HG03521 (cell line): Measurements from ENCODE around the gene DRC3.

ENCODE experiments used
- ATAC-seq: cut with Tn5 transposase; IDR thresholded peaks from one replicate; pipeline ENCODE4 v1.9.1; 2021; ENCODE audit warnings: mild to moderate bottlenecking, moderate library complexity; ENCODE audit not compliant: unreplicated experiment

The DRC3 gene

DNA sequence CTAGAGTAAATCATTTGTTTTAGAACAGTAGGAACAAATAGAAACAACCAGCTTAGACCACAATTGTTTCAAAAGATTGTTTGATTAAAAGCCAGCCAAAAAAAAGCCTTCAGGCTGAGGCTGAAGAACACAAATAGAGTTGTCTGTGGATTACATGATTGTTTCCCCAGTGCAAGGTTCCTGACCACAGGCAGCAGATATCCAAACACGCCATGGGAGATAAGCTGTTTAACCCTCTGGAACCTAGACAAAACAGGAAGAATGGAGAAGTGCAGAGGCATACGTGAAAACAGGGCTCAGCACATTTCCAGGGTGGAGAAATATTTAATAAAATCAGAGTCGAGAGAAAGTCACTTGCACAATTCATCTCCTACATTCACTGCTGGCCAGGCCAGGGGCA lies 45.3 kb downstream of the DRC3 start:
- no peak for ATAC-seq

DNA sequence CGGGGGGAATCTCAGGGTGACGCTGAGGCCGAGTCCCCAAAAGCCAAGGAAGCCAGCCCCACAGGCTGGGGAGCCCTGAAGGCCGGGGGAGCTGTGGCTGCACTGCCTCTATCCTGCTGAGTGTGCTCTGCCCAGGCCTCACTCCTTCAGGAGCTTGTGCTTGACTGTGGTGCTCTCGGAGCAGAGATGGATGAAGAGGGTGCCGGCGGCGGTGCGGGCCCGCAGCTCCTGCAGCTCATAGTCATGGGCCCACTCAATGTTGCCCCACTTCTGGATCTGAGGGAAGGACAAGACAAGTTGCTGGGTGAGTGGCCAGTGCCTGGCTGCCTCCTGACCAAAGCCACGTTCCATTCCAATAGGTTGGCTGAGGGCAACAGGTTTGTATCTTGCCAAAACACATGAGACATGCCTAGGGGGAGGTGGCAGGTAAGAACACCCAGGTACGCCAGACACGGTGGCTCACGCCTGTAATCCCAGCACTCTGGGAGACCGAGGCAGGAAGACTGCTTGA lies 45.8 kb downstream of the DRC3 start:
- ATAC-seq, result no peak

DNA sequence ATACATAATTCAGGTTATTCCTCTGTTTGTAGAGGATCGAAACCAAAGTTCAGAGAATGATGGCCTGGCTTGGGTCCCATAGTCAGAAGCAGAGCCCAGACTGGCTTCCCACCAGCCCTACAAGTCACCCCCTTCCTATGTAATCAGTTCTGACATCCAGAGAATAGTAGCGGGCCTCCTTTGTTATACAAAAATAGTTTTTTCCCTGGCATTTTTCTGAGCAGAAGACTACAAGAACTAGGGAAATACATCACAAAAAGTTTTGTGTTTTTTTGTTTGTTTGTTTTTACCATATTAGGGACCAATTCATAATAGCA lies 47.1 kb downstream of the DRC3 start:
- ATAC-seq, result no peak

DNA sequence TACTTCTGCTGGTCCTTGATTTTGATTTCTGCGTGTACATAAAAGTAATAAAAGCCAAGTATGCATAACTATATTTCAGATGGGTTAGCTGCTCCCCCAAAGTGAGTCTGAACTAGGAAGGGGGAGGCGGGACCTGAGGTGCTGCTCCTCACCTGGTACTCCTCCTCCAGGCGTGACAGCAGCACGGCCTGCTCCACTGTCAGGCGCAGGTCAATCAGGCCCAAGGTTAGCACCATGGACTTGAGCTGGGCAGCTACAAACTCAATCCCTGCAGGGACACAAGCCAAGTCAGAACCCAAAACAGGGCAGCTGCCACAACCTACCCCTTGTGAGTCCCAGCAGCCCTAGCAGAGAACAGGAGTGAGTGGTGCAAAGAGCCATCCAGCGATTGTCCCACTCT lies 48.3 kb downstream of the DRC3 start:
- ATAC-seq, result no peak

DNA sequence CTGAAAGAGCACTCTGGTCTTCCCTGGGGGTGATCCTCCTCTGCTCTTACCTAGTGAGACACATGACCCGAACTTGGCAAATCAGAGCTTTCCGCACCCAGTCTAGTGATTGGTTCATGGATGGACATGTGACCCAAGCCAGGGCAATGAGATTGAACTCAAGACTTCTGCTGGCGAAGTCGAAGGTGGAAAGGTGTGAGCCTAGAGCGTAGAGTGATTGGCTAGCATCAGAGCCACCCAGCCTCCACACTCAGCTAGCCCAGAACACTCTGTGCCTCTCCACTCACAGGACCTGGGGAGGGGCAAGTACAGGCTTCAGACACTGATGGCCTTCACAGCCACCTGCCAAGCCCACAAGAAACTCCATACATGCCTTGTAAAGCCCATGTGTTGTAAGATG lies 48.7 kb downstream of the DRC3 start:
- ATAC-seq, result no peak

DNA sequence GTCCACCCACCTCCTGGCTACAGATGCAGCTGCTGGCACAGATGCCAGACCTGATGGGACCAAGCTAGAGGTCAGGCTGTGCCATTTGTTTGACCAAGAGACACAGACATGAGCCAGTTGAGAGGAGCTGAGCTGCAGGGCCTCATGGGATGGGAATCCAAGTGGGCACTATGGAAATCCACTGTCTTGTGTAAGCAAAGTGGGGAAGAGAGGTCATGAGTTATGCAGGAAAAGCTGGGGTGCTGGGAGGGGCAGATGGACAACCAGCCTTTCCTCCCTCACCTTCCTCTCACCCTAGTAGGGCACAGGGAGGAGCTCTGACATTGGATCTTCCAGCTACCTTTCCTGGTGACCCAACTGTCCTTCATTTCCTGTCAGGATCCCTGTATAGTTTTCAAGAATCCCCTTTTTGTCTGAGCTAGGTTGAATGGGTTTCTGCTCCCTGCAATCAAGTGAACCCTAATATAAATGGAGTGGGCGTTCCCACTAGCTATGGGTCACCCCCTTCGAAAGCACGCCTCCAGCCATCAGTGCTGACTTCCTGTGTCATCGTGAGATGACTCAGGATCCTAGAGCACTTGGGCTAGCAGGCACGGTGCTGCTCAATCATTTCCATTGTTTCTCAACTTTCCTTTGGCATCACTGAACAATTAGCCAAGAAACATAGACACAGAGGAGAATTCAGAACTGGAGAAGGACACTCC lies 52.7 kb downstream of the DRC3 start:
- ATAC-seq, result peak; percentile 62

DNA sequence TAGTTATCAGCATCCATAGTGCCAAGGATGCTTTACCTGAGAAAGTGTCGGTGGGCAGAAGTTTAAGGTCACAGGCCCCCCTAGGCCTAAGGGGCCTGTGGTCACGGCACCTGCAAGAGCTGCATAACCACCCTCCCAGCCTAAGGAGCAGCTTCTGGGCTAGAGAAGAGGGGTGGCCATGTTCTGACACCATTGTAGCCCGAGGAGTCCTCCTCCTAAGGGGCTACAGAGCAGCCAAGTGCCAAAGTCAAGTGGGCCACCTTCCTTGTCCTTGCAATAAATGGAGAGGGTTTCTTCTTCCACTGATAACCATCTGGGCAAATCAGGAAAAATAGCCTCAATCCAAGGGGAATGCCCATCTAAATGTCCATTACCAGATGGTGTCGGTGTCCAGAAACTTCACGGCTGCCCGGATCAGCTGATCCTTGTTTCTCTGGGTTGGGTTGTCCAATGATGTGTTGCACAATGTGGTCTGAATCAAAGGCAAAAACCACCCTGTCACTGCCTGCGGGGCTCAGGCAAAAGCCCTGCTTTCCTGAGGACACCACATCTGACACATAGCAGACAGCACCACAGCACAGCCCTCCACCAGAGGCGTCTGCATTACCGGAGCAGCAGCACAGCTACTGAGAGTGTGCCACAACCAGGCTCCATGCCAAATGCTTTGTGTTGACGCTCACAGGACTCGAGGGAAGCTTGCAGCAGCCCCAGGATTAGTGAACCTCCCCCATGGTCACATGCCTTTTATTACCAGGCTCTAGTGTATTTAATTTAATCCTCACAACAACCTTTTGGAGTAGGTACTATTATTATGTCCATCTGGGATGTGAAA lies 53.5 kb downstream of the DRC3 start:
- no peak for ATAC-seq

DNA sequence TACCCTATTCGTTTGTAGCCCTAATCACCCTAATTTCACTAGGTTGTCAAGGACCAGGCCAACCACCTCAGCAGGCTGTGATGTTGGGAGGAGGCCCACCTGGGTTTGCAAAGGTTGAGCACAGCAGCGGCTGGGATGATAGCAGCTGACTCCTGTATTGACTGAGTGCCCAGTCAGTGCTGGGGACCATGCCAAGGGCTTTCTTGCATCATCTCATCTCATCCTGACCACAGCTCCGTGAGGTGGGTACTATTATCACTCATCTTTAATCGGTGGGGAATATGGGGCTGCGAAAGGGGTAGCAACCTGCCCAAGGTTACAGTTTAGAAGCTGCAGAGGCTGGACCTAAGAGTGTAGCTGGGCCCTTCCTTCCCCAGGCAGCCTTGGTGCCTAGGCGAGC lies 54.6 kb downstream of the DRC3 start:
- ATAC-seq, result no peak

DNA sequence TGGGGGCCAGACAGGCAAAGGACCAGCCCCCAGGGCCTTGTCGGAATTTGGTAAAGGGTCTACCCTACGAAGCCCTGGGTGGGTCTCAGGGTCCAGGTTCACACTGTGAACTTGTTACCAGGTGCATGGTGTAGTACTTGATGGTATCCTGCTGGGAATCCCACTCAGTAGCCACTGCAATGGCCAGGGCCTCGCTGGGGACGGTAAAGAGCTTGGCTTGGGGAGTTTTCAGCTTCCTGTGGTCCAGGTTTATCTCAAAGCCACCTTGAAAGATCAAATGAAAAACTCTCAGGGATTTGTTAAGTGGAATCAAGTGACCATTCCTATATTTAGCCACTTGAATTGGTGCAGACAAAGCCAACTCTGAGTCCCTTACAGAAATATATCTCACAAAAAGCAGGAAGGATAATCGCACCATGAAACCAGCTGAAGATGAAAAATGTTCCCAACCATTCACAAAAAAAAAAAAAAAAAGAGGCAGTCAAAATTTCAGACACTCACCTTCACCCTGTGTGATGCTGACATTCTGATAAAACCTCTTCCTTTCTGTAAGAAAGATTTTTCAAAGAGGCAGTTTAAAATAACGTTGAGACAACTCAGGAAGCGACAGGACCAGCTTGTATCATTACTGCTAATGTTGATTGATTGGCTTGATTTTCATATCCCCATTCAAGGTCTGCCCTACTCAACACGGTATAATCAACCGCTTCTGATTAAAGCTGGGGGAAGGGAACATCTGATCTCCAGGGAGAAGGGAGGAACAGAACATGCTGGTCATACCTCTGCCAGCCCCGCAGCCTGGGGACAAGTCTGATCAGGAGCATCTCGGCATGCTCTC lies 55.7 kb downstream of the DRC3 start:
- ATAC-seq, result no peak

DNA sequence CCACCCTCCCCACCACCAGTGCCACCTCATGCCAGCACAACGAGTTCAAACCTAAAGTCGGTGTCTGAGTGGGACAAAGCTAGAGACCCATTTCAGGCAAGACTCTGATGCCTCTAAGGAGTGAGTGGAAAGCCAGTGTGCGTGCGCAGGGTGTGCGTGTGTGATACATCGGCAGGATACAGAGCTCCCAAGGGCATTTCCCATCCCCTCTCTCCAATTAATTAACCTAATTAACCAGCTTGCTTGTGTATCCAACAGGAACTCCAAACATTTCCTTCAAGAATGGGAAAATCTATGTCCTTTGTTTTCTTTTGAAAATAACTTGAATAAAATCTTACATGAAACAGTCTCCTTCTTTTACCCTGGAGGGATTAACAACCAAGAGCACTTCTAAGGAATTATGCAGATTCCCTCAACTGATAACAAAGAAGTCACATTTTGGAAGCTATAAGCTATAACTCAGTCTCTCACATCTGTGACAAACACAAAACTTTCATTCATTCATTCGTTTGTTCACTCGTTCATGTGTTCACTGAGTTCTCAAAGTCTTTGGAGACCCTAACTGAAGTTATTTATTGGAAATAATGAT lies 56.4 kb downstream of the DRC3 start:
- ATAC-seq, result no peak

DNA sequence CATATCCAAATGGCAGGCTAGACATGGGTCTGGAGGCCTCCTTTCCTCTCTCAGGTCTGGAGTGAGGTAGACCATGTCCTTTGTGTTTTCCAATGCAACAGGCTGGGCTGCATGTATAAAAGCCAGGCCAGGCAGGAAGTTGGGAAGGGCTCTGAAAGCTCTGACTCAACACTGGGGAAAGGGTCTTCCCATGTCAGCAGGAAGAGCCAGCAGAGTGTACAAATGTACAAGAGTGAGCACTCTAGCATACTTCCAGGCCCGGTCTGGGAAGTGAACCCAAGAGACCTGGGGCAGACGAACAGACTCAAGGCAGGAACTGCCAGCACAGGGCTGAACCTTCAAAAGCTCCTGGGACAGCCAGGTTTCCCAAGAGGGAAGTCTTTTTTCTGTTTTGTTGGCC lies 59.3 kb downstream of the DRC3 start:
- no peak for ATAC-seq

DNA sequence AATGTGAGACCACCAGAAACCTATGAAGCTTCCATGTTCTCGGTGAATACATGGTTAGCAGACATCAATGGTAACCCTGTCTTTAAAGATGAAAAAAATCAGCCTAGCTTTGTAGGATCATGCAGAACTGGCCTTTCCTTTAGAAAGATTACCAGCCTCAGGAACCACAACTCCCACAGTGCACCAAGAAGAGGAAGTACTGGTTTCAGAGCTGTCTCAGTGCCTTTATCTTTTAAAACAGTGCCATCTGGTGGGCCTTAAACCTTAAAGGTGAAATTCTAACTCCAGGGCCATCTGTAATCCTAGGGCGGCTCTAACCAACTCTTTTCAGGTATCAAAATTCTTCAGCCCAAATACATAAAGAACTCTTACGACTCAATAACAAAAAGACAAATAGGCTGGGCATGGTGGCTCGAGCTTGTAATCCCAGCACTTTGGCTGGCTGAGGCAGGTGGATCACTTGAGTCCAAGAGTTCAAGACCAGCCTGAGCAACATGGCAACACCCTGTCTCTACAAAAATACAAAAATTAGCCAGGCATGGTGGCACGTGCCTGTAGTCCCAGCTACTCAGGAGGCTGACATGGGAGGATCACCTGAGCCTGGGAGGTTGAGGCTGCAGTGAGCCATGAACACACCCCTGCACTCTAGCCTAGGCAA lies 60.9 kb downstream of the DRC3 start:
- ATAC-seq, result peak; percentile 63

DNA sequence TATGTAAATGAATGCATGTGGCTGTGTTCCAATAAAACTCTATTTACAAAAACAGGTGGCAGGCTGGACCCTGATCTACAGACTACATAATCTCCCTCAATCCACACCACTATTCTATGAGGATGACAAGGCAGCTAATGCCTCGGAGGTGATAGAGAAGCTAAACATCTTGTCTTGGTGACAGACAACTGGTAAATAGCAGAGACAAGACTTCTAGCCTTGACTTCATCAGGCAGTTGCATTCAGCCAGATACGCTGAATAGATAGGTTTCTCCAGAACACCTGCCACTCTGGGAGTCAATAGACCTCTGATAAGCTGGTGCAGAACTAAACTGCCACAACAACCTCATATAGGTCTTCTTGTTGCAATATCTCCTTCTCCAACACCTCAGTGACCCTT lies 63.0 kb downstream of the DRC3 start:
- ATAC-seq, result no peak

DNA sequence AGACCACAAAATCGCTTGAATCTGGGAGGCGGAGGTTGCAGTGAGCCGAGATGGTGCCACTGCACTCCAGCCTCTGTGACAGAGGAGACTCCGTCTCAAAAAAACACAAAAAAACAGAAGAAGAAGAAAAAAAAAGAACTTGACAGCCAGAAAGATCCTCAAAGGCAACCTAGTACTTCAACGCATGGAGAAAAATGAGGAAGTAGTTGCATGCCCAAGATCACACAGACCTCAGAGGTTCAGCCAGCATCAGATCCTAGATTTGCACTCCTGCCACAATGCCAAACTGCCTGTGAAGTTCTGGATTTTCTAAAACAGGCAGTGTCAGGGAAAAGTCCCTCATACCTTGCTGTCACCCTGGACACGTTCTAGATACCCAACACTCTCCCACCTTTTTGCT lies 64.8 kb downstream of the DRC3 start:
- ATAC-seq, result no peak

DNA sequence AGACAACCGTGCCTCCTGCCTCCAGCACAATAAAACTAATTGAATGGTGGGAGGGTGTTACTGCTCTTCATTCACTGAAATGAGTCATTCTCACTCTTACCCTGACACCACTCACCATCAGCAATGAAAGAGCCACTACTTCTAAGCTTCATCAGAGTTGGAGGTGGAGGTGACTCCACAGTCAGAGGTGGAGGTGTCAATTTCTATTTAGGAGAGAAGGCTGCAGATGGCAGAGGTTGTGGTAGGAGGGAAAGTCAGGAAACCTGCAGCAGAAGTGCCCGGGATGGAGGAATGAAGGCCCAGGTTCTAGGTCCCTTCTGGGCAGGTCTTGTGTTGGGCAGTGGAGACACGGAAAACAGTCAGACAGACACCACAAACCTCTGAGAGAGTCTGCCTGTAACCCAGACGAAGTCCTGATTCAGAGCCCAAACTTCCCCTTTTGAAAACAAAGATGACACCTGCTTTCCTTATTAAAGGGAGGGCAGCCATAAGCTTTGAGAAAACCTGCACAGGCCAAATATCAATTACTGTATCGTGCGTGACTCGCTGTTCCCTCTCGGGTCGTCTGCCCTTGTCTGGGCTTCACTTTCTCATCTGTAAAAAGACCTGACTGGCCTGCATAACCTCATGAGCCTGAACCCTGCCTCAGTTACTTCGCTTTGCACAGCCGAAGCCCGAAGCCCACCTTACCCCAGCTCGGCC lies 65.6 kb downstream of the DRC3 start:
- ATAC-seq, result no peak

DNA sequence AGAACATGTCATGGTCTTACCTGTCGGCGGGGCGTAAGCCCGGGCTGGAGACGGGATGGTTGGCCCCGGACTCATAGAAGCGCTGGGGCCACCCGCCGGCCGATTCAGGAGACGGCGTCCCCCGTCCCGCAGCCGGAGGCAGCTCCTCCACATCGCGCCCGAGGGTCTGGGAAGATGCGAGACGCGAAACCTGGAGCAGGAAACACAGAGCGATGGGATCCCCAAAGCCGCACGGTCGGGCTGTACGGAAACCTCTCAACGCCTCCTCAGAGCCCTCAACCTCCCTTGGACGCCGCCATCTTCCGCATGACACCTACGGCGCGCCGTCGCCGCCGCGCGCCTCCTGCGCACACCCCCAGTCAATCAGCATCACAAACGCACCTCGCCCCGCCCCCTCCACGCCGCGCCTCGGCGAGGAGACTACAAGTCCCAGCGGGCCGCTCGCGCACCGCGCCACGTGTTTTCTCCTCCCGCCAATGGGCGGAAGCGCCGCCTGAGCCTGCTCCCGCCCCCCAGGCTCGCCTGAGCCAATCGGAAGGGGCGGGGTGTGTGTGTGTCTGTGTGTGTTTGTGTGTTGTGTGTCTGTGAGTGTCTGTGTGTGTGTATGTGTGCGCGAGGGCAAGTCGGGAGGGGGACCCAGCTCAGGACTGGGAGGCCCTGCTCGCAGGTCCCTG lies 66.3 kb downstream of the DRC3 start, which contains the start of the genes ATPAF2 and GID4:
TSS of gene ATPAF2 (minus strand) at position 308 of the 674 bp plus-strand sequence. CDS start at position 153, 155 bp downstream.
TSS of gene GID4 (plus strand) at position 548 of the 674 bp plus-strand sequence. CDS start at position 605, 57 bp downstream.
- ATAC-seq, result peak; percentile 84

DNA sequence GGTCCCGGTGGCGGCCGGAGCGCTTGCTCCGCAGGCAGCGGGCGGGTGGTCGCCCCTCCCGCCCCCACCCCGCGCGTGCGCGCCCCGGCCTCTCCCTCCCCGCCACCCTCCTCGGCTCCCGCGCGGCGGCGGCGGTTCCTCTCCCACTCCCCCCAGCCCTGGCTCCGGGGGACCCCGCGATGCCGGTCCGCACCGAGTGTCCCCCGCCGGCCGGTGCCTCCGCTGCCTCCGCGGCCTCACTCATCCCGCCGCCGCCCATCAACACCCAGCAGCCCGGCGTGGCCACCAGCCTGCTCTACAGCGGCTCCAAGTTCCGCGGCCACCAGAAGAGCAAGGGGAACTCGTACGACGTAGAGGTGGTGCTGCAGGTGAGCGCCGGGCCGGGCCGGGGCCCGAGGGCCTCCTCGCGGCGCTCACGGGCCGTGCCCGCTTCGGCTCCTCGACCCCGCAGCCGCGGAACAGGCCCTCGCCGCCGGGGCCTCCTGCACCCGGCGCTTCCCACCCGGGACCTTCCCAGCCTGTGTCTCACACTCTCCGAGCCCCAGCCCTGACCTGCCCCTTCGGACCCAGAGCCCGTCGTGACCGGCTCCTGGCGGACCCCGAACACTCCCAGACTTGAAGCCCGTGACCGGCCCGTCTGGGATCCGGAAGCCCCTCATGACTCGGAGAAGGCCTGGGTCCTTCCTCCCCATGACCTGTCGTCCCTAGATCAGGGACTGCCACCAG lies 67.0 kb downstream of the DRC3 start:
- ATAC-seq, result peak; percentile 4

DNA sequence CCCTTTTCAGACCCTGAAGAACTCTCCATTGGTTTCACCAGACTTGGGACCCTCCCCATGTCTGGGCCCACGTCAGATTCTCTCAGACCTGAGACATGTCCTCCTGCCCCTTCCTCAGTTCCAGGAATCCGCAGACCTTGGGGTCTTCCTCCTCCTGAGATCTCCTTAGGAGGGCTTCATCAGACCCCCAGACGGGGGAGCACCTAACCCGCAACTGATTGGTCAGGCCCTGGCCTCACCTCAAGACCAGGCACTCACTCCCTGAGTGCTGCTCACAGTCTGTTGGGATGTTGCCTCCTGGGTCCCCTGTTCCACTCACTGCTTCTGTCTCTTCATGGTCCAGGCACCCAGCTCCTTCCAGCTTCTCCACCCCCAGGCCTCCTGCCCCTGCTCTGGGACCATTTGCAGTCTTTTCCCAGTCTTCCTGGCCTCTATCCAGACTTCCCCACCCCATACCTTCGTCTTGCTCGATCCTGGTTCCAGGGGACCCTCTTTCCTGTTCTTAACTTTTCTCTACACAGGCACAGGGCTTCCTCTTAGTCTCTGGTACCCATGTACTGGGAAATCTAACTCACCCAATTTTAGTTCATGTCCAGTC lies 67.7 kb downstream of the DRC3 start:
- ATAC-seq, result no peak
